Measurements from ENCODE around the gene NEK6. TPM values are rescaled to one million over a fixed set of nuclear protein-coding genes. Genes with fewer than 3 reads are reported as not detected.
A peak's percentile ranks its signal among the peaks of the same experiment; 100 is the strongest.

NEK6 gene
- total RNA-seq, 1 donor from 2014 or later = 23.5 TPM

DNA sequence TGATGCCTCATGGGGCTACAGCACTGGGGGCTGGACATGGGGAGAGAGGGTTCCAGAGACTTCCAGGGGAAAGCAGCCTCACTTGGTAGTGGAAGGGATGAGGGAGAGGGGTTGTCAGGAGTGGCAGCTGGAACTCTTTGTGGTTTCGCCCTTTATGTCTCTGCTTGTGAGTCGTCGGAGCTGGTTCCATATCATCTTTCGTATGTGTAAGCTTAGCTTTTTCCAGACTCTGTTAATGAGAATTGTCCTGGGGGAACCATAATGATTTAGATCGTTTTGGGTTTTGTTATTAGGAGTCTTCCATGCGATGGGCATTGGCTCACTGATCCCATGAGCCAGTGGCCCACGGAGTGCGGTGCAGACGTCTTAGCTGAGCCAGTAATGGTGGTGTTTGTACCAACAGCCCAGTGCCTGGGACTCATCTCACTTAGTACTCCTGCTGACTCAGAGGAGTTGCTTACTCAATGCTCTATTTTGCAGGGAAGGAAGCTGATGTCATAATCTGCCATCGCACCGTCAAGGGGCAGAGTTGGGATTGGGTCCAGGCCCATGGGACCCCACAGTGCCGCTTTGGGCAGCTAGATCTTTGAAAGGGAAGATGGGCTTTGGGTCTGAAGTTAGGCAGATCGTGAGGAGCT lies 48.5 kb downstream of the NEK6 start:
- H3K4me3 ChIP-seq (ENCODE audit: low read depth, low read length) = no peak overlapping the region
- DNase-seq (ENCODE audit: low read depth) = no peak
- TF ChIP-seq, protein P1, sequence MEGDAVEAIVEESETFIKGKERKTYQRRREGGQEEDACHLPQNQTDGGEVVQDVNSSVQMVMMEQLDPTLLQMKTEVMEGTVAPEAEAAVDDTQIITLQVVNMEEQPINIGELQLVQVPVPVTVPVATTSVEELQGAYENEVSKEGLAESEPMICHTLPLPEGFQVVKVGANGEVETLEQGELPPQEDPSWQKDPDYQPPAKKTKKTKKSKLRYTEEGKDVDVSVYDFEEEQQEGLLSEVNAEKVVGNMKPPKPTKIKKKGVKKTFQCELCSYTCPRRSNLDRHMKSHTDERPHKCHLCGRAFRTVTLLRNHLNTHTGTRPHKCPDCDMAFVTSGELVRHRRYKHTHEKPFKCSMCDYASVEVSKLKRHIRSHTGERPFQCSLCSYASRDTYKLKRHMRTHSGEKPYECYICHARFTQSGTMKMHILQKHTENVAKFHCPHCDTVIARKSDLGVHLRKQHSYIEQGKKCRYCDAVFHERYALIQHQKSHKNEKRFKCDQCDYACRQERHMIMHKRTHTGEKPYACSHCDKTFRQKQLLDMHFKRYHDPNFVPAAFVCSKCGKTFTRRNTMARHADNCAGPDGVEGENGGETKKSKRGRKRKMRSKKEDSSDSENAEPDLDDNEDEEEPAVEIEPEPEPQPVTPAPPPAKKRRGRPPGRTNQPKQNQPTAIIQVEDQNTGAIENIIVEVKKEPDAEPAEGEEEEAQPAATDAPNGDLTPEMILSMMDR (conservative IDR thresholded peaks at IDR 0.05; ENCODE audit: low read depth, low read length) = no peak

- TF ChIP-seq, protein P1 (conservative IDR thresholded peaks at IDR 0.05; ENCODE audit: low read depth, low read length) = no peak
- no peak for DNase-seq (ENCODE audit: low read depth)
- no peak overlapping the region for H3K4me3 ChIP-seq (ENCODE audit: low read depth, low read length)
These were observed 49.8 kb downstream of the NEK6 start for GRCh38 chr9:124307379-124308030.

DNA sequence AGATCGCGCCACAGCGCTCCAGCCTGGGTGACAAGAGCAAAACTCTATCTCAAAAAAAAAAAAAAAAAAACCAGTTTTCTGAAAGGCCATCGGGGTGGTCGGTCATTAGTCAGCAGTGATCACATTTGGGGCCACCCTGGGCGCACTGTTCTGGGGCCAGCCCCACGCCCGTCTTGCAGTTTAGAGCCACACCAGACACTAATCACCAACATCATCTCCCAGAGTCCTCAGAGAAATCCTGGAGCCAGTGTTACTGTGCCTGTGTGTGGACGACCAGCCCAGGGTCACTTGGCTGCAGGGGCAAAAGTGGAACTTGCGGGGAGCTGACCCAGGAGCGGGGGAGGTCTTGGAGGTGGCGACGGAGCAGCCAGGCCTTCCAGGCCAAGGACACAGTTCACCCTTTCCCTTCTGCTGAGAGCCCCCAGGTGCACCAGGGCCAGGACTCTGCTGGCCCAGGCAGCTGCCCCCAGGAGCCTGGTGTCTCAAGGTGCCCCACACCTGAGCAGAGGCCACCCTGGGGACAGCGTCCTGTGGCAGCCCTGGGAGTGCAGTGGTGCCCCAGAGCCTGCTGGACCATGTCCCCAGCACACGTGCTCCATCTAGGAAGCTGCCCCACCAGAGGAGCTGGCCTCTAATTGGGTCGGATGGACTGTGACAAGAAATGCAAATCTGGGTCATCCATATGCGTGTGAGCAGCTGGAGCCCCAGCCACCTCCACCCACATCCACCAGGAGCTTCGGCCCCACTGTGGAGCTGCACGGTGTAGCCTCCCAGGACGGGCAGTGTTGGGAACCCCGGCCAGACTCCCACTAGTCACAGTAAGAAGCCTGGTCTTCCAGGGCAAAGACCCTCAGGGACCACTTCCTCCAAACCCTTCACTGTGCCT lies 51.1 kb downstream of the NEK6 start:
- DNase-seq (ENCODE audit: low read depth) = no peak
- H3K4me3 ChIP-seq (ENCODE audit: low read depth, low read length) = no peak overlapping the region
- TF ChIP-seq, protein P1 (conservative IDR thresholded peaks at IDR 0.05; ENCODE audit: low read depth, low read length) = no peak

GRCh38 chr9:124309667-124310084 lies 51.9 kb downstream of the NEK6 start:
- TF ChIP-seq, protein P1 (conservative IDR thresholded peaks at IDR 0.05; ENCODE audit: low read depth, low read length) = no peak
- H3K4me3 ChIP-seq (ENCODE audit: low read depth, low read length) = no peak overlapping the region
- peak; percentile 88 for DNase-seq (ENCODE audit: low read depth)

GRCh38 chr9:124311283-124311682 lies 53.5 kb downstream of the NEK6 start:
- no peak for DNase-seq (ENCODE audit: low read depth)
- TF ChIP-seq, protein P1 (conservative IDR thresholded peaks at IDR 0.05; ENCODE audit: low read depth, low read length) = peak; percentile 11
- no peak overlapping the region for H3K4me3 ChIP-seq (ENCODE audit: low read depth, low read length)

DNA sequence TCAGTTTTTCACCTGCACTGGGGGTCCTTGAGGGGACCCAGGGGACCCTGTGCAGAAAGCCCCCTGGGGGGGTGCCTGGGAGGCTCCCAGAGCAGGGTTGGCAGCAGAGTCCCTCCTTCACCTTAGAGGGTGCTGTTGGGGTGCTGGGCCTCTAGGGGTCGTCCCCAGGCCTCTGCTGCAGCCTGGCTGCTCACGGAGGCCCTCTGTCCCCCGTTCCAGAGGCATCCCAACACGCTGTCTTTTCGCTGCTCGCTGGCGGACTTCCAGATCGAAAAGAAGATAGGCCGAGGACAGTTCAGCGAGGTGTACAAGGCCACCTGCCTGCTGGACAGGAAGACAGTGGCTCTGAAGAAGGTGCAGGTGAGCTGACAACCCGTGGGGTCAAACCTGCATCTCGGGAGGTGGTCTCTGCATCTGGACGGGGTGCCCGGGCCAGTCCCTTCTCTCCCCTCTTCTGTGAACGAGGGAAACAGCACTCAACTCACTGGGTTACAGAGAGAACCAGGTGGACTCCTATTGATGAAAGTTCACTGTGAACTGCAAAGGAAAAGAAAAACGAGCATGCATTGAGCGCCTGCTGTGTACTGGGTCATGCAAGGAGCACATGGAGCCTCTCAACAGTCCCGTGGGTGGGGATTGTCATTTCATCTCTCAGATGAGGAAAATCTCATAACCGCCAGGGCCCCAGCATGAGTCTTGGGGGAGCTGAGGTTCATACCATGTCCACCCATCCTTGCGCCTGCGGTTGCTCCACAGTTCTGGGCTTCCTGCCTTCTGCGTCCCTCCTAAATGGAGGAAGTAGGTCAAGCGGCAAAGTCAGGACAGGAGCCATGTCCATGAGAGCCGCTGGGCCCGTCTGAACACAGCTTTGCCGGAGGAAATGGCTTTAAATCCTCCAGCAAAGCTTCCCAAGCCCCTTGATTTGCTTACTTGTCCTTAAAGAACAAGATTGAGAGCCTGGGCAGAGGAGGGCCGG lies 54.8 kb downstream of the NEK6 start:
- no peak overlapping the region for H3K4me3 ChIP-seq (ENCODE audit: low read depth, low read length)
- DNase-seq (ENCODE audit: low read depth) = no peak
- TF ChIP-seq, protein P1 (conservative IDR thresholded peaks at IDR 0.05; ENCODE audit: low read depth, low read length) = no peak

All from epithelial cell of proximal tubule (primary cell).